GM12878 (cell line): ENCODE data around the gene R3HDM2. TPM values are rescaled to one million over a fixed set of nuclear protein-coding genes. Genes with fewer than 3 reads are reported as not detected.

Experiments
- ATAC-seq: fragments of 200-7000 bp; cut with Tn5 transposase; 3 replicates; pipeline ENCODE4 v1.9.1; 2020; ENCODE audit warnings: mild to moderate bottlenecking, moderate library complexity
- BruUV-seq: library from RNA; stranded (reverse); fragments of 400-500 nt; replicated peaks from 2 replicates; lab custom pipeline; 2021; lab: Mats Ljungman, UMichigan
- CTCF ChIA-PET: fragments of 300-600 bp; sonication (Branson Sonifier 250); formaldehyde crosslinking; extraction: SDS; loops from one replicate; lab custom pipeline; 2021; ENCODE audit warnings: inconsistent platforms; lab: Yijun Ruan, JAX
- POLR2A ChIA-PET: fragments of 350-600 bp; formaldehyde crosslinking; extraction: SDS; loops from one replicate; lab custom pipeline; 2021; ENCODE audit warnings: inconsistent platforms; lab: Charles Lee
- RAD21 ChIA-PET: fragments of 300-600 bp; sonication (Branson Sonifier 250); formaldehyde crosslinking; loops from one replicate; lab custom pipeline; 2023; ENCODE audit warnings: antibody characterized with exemption; ENCODE audit not compliant: unreplicated experiment; lab: Charles Lee
- SMC1A ChIA-PET: fragments of 300-600 bp; sonication (Branson Sonifier 250); formaldehyde crosslinking; loops from one replicate; lab custom pipeline; 2023; ENCODE audit not compliant: unreplicated experiment, uncharacterized antibody; lab: Charles Lee
- DNase-seq: peaks from one replicate; pipeline ENCODE4 v3.0.0-alpha.2; 2011; ENCODE audit warnings: low read depth, low spot score
- FAIRE-seq: peaks from 3 replicates; lab custom pipeline; 2011; peaks lifted over from hg19 to GRCh38; lab: Jason Lieb, UNC
- H2AFZ ChIP-seq: 2 replicates; pipeline ENCODE4 v1.6.0; 2011; ENCODE audit warnings: low read depth, low read length, control low read depth; ENCODE audit not compliant: control insufficient read depth
- H3K27ac ChIP-seq: 2 replicates; pipeline ENCODE4 v1.5.1; 2011; ENCODE audit warnings: control low read depth; ENCODE audit not compliant: control insufficient read depth, insufficient read depth
- H3K27me3 ChIP-seq, 2 experiments: replicated peaks in 1 of 2; 2 replicates each; pipeline versions ENCODE4 v1.6.0 to v1.6.1; 2011; ENCODE audit warnings: low read length in 1 of 2; ENCODE audit not compliant: control insufficient read depth in 2 of 2, insufficient read depth in 2 of 2
- H3K36me3 ChIP-seq, 2 experiments: 2 replicates each; pipeline ENCODE4 v1.5.1; 2011; ENCODE audit warnings: low read length in 1 of 2; ENCODE audit not compliant: control insufficient read depth in 2 of 2, insufficient read depth in 2 of 2
- H3K4me1 ChIP-seq: 2 replicates; pipeline ENCODE4 v1.6.1; 2011; ENCODE audit warnings: mild to moderate bottlenecking, low read length, moderate library complexity, mixed read lengths; ENCODE audit not compliant: control insufficient read depth, insufficient read depth
- H3K4me2 ChIP-seq: 2 replicates; pipeline ENCODE4 v1.6.0; 2011; ENCODE audit warnings: control low read depth; ENCODE audit not compliant: control insufficient read depth, insufficient read depth
- H3K4me3 ChIP-seq: fragments of 200-600 bp; sonication (generic); 2 replicates; pipeline ENCODE4 v1.5.1; 2016
- H3K79me2 ChIP-seq: 2 replicates; pipeline ENCODE4 v1.6.0; 2011; ENCODE audit warnings: low read length; ENCODE audit not compliant: control insufficient read depth, insufficient read depth
- H3K9ac ChIP-seq: 2 replicates; pipeline ENCODE4 v1.8.0; 2011; ENCODE audit warnings: low read length, control low read depth, mixed read lengths; ENCODE audit not compliant: control insufficient read depth, insufficient read depth
- H3K9me3 ChIP-seq: replicated peaks from 3 replicates; pipeline ENCODE4 v1.5.1; 2011; ENCODE audit warnings: mild to moderate bottlenecking, low read length; ENCODE audit not compliant: control insufficient read depth, insufficient read depth
- H4K20me1 ChIP-seq: 2 replicates; pipeline ENCODE4 v1.6.0; 2011; ENCODE audit not compliant: control insufficient read depth, insufficient read depth
- BHLHE40 ChIP-seq, 2 experiments: fragments of 450-650 bp in 1 of 2; IDR thresholded peaks; 2 replicates each; pipeline ENCODE4 v1.6.1; 2011 to 2017; ENCODE audit warnings: low read depth in 2 of 2, borderline replicate concordance in 1 of 2, improper control_type of control experiment in 1 of 2, low read length in 1 of 2, mild to moderate bottlenecking in 1 of 2
- CREM ChIP-seq: IDR thresholded peaks from 2 replicates; pipeline ENCODE4 v1.6.1; 2014; ENCODE audit warnings: antibody characterized with exemption, low read depth
- DPF2 ChIP-seq: fragments of 450-650 bp; IDR thresholded peaks from 2 replicates; pipeline ENCODE4 v1.6.1; 2017; ENCODE audit warnings: mild to moderate bottlenecking
- MEF2B ChIP-seq: fragments of 450-650 bp; IDR thresholded peaks from 2 replicates; pipeline ENCODE4 v1.6.1; 2018; ENCODE audit warnings: mild to moderate bottlenecking, moderate library complexity; ENCODE audit not compliant: partially characterized antibody, poor library complexity, severe bottlenecking
- NBN ChIP-seq: fragments of 450-650 bp; IDR thresholded peaks from 2 replicates; pipeline ENCODE4 v1.6.1; 2016
- WGBS: methylation state at CpG from one replicate; pipeline ENCODE4 v1.1.6; 2016; ENCODE audit warnings: low lambda C conversion rate; ENCODE audit not compliant: insufficient replicate concordance, insufficient coverage; ENCODE audit errors: missing lambda C conversion rate; 5-methylcytosine and 5-hydroxymethylcytosine counted together
- in situ Hi-C: fragments of 300-500 bp; cut with MboI; formaldehyde crosslinking; loops from 9 replicates; pipeline ENCODE4 v1.14.3; 2018; ENCODE audit warnings: mixed read lengths
- intact Hi-C: fragments of 100-400 bp; cut with micrococcal nuclease; formaldehyde crosslinking; loops from one replicate; pipeline ENCODE4 v1.14.2; 2022; ENCODE audit not compliant: unreplicated experiment
- polyA plus RNA-seq, 11 experiments: library from polyadenylated mRNA; depleted of rRNA in 4 of 11; unstranded in 6 of 11; stranded (reverse) in 5 of 11; fragments of >200 nt; fragmentation: Nextera tagmentation in 4 of 11; fragmentation: Illumina TruSeq in 1 of 11; extraction: Ambion mirVana in 4 of 11; extraction: Trizol in 1 of 11; gene quantifications; 1 replicate in 1 of 11; 2 replicates in 10 of 11; pipeline versions ENCODE4 v1.2.1 to v1.2.3, GENCODE V29; 2011 to 2016; ENCODE audit warnings: inconsistent platforms in 2 of 11, missing spikeins in 2 of 11, low read depth in 1 of 11
- total RNA-seq, 4 experiments: library from RNA; depleted of rRNA in 3 of 4; stranded (reverse); fragments of >200 nt in 3 of 4; fragmentation: Illumina TruSeq in 1 of 4; extraction: Trizol in 1 of 4; gene quantifications; 2 replicates each; pipeline versions ENCODE4 v1.2.1 to v1.2.3, GENCODE V29; 2013 to 2021

Gene R3HDM2
- total and polyA plus RNA-seq, 10 of the 15 experiments (the other 5 are each of a cell fraction or from before 2014, with no cell fraction given) = 4.6 to 26.1 (median 11.2) TPM

- 0 out of 4 replicates have a peak, but pooled peaks cover 0 to 3% of the 10 kb centered on the region in 2 experiments for H3K36me3 ChIP-seq
- TF ChIP-seq DPF2 = 0 out of 2 replicates have a peak, but pooled peaks have one; percentile 0
- no peak for TF ChIP-seq CREM
- peak; percentile 38 for TF ChIP-seq MEF2B
- 0 out of 4 replicates have a peak, but pooled peaks of 1 of the 2 experiments have one; percentile 32 for TF ChIP-seq BHLHE40 (IDR thresholded peaks at IDR 0.05; ENCODE audit: borderline replicate concordance in 1 of 2, low read depth in 2 of 2, low read length in 1 of 2)
- TF ChIP-seq NBN = peak; percentile 30; the same call in 1 of the 2 replicates
- RAD21 ChIA-PET = interaction anchor here (1.2 to 4.7 kb wide), 5 partner anchors 9 to 220 kb away, joined by 3 to 35 read pairs (median 4); partner anchors contain the start of gene INHBE
- FAIRE-seq (no peak), DNase-seq (no peak), ATAC-seq (no peak)
- no peak overlapping the region for H3K9ac ChIP-seq
- intact Hi-C loops (loop anchor here (5.0 kb wide), 1 partner anchor 59 kb away; the partner anchor contains the start of genes DDIT3 and MBD6), in situ Hi-C loops (no loop called here)
- no peaks in the 10 kb centered on the region for H3K79me2 ChIP-seq
- CTCF ChIA-PET = interaction anchor here (0.7 to 7.5 kb wide), 20 partner anchors 9 to 249 kb away, joined by 3 to 114 read pairs (median 4); partner anchors contain the start of genes ARHGAP9, INHBE and SHMT2
- H3K9me3 ChIP-seq = no peaks in the 10 kb centered on the region
- H3K27ac ChIP-seq = no peak overlapping the region
- H4K20me1 ChIP-seq = 0 out of 2 replicates have a peak, but pooled peaks cover 2% of the 10 kb centered on the region
- BruUV-seq = no TSS peak
- H3K4me2 ChIP-seq = no peak overlapping the region
- H2AFZ ChIP-seq = peak overlapping the region; percentile 36
- POLR2A ChIA-PET = interaction anchor here (0.7 to 3.0 kb wide), 5 partner anchors 8 to 250 kb away, joined by 3 to 16 read pairs (median 4); no protein-coding TSS in a partner anchor
- 0 out of 4 replicates have a peak, but pooled peaks cover 0 to 4% of the 10 kb centered on the region in 2 experiments for H3K27me3 ChIP-seq
- 30% methylated on average over 5 of the region's 5 CpGs for WGBS
- no peak overlapping the region for H3K4me3 ChIP-seq
- SMC1A ChIA-PET = interaction anchor here (0.6 to 2.8 kb wide), 6 partner anchors 10 to 198 kb away, joined by 3 to 18 read pairs (median 5); no protein-coding TSS in a partner anchor
- H3K4me1 ChIP-seq = peaks cover 36% of the 10 kb centered on the region
Observed at GRCh38 chr12:57462912-57463253, 32.0 kb upstream of the R3HDM2 start.
